HG02840 (cell line): Measurements from ENCODE around the gene ARMH4.
"Not testable (repeated sequence)": the region's sequence is repeated elsewhere in the genome, so short reads cannot be mapped to it uniquely, and the experiment has no call there.

Experiments used
- ATAC-seq: cut with Tn5 transposase; IDR thresholded peaks from one replicate; pipeline ENCODE4 v1.9.1; 2021; ENCODE audit warnings: mild to moderate bottlenecking, moderate library complexity, moderate number of reproducible peaks; ENCODE audit not compliant: unreplicated experiment, low FRiP score

ARMH4 gene

GRCh38 chr14:58149196-58149595 lies 2.8 kb downstream of the ARMH4 start:
- ATAC-seq = no peak

GRCh38 chr14:58146399-58146798 lies 5.6 kb downstream of the ARMH4 start:
- ATAC-seq = no peak

- no peak for ATAC-seq
Measured at GRCh38 chr14:58145936-58146335, 6.1 kb downstream of the ARMH4 start.

- ATAC-seq = no peak
Measured at GRCh38 chr14:58143106-58143505, 8.9 kb downstream of the ARMH4 start.

GRCh38 chr14:58141893-58142292 lies 10.1 kb downstream of the ARMH4 start:
- no peak for ATAC-seq

GRCh38 chr14:58138714-58139482 lies 13.1 kb downstream of the ARMH4 start:
- no peak for ATAC-seq

GRCh38 chr14:58138031-58138713 lies 13.8 kb downstream of the ARMH4 start:
- no peak for ATAC-seq

- ATAC-seq = no peak
Measured at GRCh38 chr14:58133739-58134138, 18.3 kb downstream of the ARMH4 start.

GRCh38 chr14:58131386-58131785 lies 20.6 kb downstream of the ARMH4 start:
- ATAC-seq = no peak

- ATAC-seq = no peak
Measured at GRCh38 chr14:58130116-58130782, 21.8 kb downstream of the ARMH4 start.

- ATAC-seq = no peak
Measured at GRCh38 chr14:58129208-58129607, 22.8 kb downstream of the ARMH4 start.

GRCh38 chr14:58128416-58128815 lies 23.6 kb downstream of the ARMH4 start:
- ATAC-seq = no peak

GRCh38 chr14:58122546-58122945 lies 29.5 kb downstream of the ARMH4 start:
- ATAC-seq = not testable (repeated sequence)

- ATAC-seq = no peak
Measured at GRCh38 chr14:58121530-58122186, 30.4 kb downstream of the ARMH4 start.

- no peak for ATAC-seq
Measured at GRCh38 chr14:58119381-58119780, 32.6 kb downstream of the ARMH4 start.

- ATAC-seq = no peak
Measured at GRCh38 chr14:58118097-58118815, 33.8 kb downstream of the ARMH4 start.

- ATAC-seq = no peak
Measured at GRCh38 chr14:58109744-58110143, 42.3 kb downstream of the ARMH4 start.

GRCh38 chr14:58108717-58109116 lies 43.3 kb downstream of the ARMH4 start:
- ATAC-seq = no peak

- ATAC-seq = no peak
Measured at GRCh38 chr14:58107947-58108552, 44.0 kb downstream of the ARMH4 start.

- ATAC-seq = no peak
Measured at GRCh38 chr14:58107041-58107440, 45.0 kb downstream of the ARMH4 start.
